GM19099 (cell line): Measurements from ENCODE around the gene SLC36A1.

Source experiments
- POLR2A ChIP-seq: IDR thresholded peaks from 3 replicates; pipeline ENCODE4 v1.6.1; 2011; ENCODE audit warnings: low read depth; ENCODE audit not compliant: insufficient read length; ENCODE audit errors: extremely low read depth

Gene SLC36A1

GRCh38 chr5:151447174-151448037 is at the start of gene SLC36A1:
SLC36A1 (plus strand) TSS chr5:151447603; CDS start chr5:151458793, 11,190 bp downstream.
- TF ChIP-seq POLR2A: peak; percentile 79

GRCh38 chr5:151405334-151406160 is 41.9 kb upstream of the SLC36A1 start:
- no peak for TF ChIP-seq POLR2A

GRCh38 chr5:151406322-151406947 is 41.0 kb upstream of the SLC36A1 start:
- TF ChIP-seq POLR2A: no peak

- no peak for TF ChIP-seq POLR2A
These were observed 38.7 kb upstream of the SLC36A1 start for GRCh38 chr5:151408591-151409230.

- TF ChIP-seq POLR2A: no peak
These were observed 33.6 kb upstream of the SLC36A1 start for GRCh38 chr5:151413800-151414199.

GRCh38 chr5:151414536-151414935 is 32.9 kb upstream of the SLC36A1 start:
- no peak for TF ChIP-seq POLR2A

- no peak for TF ChIP-seq POLR2A
These were observed 29.7 kb upstream of the SLC36A1 start for GRCh38 chr5:151417712-151418111.

- TF ChIP-seq POLR2A: no peak
These were observed 27.3 kb upstream of the SLC36A1 start for GRCh38 chr5:151420127-151420526.

- no peak for TF ChIP-seq POLR2A
These were observed 22.4 kb upstream of the SLC36A1 start for GRCh38 chr5:151424892-151425523.

- no peak for TF ChIP-seq POLR2A
These were observed 20.1 kb upstream of the SLC36A1 start for GRCh38 chr5:151427258-151427657.

GRCh38 chr5:151430731-151431130 is 16.7 kb upstream of the SLC36A1 start:
- TF ChIP-seq POLR2A: no peak

- no peak for TF ChIP-seq POLR2A
These were observed 15.7 kb upstream of the SLC36A1 start for GRCh38 chr5:151431666-151432065.

- no peak for TF ChIP-seq POLR2A
These were observed 15.2 kb upstream of the SLC36A1 start for GRCh38 chr5:151432210-151432609.

GRCh38 chr5:151434570-151435237 is 12.7 kb upstream of the SLC36A1 start:
- TF ChIP-seq POLR2A: no peak
